ENCODE results near the gene DARS1.

The DARS1 gene

DNA sequence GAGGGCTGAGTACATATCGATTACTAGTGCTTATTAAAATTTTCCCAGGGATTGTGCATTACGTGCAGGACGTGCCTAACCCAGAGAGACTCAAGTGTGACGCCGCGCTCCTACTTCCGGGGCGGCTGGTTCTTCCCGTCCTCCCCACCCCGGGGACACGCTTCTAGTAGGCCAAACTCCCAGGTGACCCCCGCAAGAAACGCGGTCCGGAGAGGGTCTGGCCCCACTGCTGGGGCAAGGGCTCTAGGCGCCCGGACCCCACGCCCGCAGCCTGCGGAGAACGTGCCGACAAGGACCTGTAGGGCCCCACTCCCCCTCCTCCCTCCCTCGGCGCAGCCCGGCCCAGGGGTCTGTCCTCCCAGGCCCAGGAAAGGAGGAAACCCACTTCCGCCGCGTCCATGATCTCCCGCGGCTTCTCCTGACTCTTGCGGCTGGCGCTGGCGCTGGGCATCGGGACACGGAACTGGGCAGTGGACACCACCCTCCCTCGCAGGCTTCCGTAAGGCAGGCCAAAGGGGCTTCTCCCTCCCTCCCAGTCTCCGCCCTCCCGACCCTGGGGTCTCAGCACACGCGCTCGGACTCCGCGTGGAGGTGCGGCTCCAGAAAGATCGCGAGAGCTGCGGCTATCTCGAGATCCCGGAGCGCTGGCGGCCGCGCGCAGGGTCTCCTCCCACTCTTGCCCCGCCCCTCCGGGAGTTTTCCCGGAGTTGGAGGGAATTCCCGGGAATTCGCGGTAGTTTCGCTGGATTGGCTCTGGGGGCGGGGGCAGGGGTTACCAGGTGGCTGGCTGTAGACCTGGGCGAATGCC is at the start of gene DARS1:
TSS of gene DARS1 (minus strand) at position 609 of the 808 bp plus-strand sequence. CDS start at position 451, 158 bp downstream.
- peak; percentile 53 for DNase-seq

DNA sequence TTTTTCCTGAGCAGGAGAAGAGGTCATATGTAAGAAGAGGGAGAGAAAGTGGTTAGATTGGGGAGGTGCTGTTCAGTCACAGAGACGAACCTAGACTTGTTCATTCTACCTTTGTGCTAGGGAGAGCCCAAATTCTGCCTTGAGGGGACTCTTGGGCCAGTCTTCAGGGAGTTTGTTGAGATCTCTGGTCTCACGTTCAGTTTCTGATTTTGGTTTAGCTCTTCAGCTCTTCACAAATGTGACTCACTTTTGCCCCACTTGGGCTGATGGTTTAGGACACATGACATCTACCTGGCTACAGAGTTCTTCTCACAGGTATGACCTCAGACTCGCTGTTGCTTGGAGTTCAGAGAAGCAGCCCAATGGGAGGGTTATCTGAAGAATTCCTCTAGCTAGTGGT is 49.2 kb upstream of the DARS1 start:
- no peak for DNase-seq

DNA sequence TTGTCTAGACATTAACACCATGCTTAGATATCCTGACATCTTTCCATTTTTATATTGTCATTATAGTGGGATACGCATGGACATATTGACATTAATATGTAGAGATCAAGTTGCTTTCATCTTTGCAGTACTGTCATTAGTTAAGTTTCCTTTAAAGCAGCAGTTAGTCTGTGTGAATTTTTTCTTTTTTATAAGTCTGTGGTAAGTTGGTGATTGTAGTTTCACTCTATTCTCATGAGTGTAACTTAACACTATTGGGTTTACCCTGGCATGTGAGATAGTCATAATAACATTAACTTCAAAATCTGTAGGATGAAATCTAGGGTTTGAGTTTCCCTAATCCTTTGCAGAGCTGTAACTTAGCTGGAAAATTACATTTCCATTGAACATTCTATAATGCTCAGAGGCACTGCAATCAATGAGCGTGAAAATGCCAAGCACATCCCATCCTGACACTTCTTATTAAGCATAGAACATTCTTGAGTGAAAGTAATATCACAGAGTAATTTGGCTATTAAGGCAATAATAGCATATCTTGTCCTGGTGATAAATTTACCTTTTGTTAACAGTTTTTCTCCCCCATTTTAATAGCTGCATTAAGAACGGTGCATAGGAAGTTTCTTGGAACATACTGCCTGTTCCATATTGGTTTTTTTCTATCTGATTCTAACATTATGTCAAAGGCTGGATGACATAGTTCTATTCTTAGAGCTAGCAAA is 47.5 kb upstream of the DARS1 start:
- no peak for DNase-seq

DNA sequence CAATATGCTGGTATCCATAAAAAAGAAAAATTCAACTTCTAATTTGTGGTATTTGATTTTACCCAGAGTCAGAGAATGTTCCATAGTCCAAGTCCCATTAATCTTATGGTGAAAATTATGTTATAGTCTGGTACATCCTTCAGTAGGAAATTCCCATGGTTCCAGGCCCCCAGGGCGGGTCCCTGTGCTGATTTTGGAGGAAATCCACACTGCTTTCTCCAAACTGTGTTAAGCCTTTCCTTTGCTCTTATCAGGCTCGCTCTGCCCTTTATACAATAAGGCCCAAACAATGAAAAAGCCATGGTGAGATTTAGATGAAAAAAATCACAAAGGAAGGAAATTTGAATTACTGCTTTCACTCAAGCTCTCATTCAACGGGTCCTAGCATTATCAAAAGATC is 46.8 kb upstream of the DARS1 start:
- DNase-seq, result no peak

DNA sequence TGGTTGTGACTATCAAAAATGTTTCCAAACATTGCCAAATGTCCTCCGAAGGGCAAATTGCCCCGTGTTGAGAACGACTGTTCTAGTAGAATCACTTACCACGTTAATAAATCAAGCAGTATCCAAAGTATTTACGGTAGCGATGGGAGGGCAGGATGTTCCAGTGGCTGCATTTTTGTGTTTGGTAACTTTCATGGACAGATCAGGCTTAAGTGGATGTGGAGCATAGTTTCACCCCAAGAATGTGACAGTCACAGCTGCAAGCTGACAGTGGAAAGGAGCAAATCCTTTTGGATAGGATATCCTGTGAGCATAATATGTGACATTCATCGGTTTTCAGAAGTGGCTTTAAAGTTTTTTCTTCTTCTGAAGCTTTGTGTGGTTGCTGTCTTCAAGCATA is 46.3 kb upstream of the DARS1 start:
- DNase-seq, result no peak

DNA sequence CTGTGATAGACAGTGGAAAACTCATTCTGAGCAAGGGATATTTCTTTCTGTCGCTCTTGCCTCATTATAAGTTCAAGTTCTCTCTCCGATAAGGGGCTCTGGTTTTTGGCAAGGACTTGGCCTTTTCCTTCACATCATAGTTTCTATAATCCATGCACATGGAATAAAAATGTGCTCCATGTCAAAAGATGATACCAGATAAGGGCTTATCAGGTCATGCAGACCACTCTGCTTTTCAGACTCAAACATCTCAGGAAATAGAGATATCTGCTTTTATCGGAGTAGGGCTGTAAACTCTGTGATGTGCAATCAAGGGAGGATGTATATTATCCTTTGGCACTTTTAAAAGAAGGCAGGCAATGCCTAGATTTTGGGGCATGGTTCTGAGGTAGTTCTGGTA is 45.0 kb upstream of the DARS1 start:
- DNase-seq, result no peak

DNA sequence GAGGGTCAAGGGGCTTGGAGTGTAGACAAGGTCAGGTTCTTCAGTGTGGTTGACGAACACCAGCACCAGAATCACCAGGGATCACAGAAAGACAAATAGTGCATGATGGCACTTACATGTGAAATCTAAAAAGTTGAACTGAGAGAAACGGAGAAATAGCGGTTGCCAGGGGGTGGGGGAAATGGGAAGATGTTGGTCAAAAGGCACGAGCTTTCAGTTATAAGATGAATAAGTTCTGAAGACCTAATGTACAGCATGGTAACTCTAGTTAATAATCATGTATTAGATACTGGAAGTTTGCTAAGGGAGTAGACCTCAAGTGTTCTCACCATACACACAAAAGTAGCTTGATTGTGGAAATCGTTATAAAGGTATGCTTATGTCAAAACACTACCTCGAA is 43.7 kb upstream of the DARS1 start:
- no peak for DNase-seq

DNA sequence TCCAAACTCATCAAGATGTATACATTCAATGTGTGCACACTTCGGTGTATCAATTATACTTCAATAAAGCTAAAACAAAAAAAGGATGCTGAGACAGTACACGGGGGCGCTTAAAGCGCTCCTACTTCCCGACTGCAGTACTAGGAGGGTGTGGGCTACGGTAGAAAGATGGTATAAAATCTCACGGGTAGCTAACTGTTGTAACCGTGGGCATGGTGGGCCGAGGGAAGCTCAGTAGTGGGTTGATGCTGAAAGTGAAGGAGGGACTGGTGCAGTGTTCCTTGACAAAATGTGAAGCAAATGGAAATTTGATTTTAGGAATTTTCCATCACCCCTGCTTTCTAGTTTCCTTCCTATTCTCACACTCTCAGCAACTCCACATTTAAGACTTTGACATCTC is 42.6 kb upstream of the DARS1 start:
- no peak for DNase-seq

DNA sequence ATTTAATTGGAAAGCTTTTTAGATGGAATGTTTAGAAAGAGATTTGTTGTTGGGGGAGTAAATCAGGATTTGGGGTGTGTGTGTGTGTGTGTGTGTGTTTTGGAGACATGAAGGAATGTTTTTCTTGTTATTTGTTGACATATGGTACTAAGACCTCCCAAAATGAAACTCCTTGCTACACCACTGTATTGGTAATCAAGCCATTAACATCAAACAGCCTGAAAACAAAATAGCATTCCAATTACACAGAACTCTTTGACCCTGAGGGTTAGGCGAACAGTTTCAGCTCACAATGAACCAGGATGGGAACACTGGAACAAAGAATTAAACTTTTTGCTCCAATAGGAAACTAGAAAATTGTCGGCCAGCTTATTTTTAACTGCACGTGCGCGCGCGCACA is 41.7 kb upstream of the DARS1 start:
- DNase-seq, result no peak

DNA sequence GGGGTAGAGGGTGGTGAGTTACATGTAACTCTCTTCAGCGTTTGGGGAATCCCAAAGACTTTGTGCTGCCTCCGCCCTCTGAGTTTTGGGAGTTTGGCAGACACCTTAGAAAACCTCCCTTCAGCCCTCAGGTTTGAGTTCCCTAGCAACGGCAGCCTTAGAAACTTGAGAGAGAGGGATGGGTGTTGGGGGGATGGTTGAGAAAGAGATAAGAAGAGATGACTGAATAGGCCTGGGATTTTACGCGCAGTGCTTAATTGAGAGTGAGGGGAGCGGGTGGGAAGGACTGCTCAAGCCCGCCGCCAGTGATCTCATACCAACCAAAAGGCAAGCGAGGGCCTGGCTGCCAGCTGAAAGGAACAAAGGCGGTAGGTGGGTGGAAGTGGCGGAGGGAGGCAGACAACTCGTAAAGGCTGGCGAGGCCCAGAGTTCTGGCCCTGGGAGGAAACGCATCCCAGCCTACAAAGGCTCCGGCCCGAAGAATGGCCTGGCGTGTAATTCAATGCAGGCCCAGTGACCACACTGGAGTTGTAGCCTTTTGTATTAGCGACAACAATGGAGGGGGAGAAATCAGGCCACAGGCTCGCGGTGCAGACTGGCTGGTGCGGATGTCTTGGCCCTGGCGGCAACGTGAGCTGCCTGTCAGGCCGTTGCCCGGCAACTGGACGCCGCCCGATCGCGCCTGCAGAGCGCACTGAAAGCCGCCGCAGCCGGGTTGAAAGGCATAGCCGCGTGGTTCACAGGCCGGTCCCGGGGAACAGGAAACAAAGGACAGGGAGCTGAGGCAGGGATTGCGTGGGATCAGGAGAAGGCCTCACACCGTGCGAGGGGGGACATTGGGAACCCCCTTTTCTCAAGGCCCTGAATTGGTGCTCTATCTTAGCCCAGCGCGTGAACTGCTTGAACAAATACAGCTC is 39.9 kb upstream of the DARS1 start:
- DNase-seq, result no peak

DNA sequence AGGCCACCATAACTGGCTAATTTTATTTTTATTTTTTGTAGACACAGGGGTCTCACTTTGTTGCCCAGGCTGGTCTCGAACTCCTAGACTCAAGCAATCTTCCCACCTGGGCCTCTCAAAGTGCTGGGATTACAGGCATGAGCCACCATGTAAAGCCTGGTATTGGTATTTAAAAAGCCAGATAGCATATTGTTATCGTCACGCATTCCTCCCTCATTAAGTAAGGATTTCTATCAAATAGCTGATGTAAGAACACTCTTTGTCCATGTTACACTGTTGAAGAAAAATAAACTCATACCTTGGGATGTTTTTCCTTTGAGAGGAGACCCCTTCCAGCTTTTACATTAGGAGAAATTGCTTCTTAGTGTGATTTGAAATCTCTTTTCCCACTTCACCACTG is 39.2 kb upstream of the DARS1 start:
- no peak for DNase-seq

DNA sequence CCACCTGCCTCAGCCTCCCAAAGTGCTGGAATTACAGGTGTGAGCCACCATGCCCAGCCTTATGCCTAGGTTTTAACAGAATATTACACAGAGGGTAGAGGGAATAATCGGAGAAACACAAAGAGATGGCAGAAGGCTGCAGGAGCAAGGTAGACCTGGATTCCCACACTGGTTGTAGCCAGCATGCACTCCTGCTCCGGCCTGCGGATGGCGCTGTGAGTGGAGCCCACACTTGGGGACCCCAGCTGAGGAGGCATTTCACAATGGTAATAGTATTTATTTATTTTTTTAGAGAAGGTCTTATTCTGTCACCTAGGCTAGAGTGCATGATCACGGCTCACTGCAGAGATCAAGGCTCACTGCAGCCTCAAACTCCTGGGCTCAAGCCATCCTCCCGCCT is 38.8 kb upstream of the DARS1 start:
- DNase-seq, result no peak

DNA sequence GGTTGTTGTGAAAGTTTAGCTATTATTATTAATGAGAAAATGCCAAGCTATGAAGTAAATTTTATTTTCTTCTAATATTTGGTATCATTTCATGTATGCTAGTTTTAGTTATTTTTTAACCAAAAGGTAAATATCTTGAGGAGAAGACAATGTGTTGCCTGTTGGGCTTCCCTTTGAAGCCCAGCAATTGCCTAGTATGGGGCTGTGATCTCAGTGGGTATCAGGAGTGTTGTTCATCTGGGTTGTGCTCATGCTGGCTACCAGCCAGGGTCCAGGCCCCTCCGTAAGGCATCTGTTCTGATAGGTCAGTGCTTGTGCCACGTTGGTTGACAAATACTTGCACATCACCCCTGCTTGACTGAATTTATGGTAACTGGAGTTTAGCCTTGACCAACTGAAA is 38.0 kb upstream of the DARS1 start:
- no peak for DNase-seq

DNA sequence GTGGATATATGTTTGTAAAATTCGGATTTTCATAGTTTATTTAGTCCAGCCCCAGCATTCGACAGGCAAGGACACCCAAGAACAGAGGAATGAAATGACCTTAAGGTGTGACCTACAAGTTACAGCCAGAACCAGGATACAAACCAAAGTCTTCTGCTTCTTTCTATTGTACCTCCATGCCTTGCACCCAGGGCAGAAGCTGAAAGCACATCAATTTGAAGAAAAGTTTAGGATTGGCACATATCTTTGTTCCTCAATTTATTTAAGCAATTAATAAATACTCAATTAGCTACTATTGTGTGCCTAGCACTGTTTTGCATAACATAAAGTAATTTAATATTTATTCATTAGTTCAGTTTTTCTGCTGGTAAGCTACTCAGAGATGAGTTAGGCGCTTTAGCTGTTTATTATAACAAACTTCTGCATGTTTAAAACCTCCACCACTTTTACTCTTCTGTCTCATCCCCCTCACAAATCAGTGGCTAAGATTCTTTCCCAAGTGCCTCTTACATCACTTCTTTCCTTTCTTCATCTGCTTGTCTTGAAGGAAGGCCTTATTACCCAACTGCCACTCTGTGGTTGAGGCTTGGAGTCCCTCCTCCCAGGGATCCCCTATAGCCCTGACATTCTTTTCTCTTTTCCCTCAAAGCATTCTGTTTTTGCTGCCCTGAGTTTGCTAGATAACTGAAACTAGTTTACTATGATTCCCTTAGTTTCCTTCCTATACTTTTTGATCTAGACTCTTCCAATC is 37.1 kb upstream of the DARS1 start:
- DNase-seq, result no peak

DNA sequence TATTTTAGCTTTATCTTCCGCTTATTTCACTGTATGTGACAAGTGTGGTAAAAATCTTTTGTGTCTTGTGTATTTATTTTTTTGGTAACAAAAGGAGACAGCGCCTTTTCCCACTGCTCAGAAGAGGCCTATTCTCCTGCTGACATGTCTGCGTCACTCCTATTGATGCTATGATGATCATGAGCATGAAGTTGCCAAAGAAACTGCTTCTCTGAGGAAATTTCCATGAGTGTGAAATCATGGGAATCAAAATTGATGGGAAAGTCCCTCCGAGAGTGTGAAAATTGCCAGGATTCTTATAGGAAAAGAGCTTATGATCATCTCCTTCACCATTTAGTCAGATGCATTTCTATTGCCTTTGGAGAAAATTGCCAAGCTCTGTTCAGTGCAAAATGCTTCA is 36.5 kb upstream of the DARS1 start:
- no peak for DNase-seq

DNA sequence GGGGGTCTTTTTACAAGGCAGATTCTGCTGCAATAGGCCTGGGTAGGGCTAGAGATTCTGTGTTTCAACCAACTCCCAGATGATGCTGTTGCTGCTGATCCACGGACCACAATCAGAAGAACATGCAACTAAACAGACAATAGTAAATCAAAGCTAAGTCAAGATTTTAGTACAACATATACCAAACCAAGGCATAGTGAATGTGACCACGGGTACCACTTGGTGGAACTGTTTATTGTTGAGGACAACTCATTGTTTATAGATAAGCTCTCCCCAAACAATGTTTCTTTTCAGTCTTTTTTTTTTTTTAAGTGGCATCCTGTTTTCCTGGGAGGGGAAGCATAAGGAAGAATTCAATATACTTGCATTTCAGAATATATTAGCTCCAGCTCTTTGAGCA is 36.0 kb upstream of the DARS1 start:
- DNase-seq, result no peak

DNA sequence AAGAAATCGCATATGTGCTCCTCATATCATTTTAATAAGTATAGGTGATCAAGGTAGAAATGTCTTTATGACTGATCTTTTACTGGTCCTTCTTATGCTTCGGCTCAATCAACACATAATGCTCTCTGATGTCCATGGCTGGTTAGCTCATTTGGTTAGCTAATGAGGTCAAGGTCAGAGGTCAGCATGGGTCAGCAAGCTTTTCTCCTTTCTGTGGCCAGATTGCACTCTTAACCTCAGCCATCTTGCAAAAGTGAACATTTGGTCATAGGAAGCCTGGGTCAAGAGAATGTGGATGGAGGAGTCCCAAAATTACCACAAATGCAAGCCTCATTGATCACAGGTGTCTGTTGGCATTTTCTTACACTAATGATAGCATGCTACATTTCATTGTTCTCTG is 35.4 kb upstream of the DARS1 start:
- no peak for DNase-seq

DNA sequence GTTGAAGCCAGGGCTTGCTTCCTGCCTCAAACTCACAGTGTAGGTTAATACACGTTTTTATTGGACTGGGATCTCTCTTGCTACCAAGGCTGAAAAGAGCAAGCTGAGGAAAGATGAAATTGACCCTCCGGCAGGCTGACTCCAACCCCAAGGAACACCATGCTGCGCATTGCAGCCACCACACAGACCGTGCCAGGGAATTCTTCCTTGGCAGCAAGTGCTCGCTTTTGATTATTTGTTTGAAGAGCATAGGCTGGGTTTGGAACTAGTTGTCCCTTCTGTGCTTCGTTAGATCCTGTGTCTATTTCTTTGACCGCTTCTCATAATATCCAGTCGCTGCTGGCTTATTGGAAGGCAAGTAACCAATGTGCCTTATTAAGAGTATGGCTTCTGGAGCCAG is 34.4 kb upstream of the DARS1 start:
- no peak for DNase-seq

DNA sequence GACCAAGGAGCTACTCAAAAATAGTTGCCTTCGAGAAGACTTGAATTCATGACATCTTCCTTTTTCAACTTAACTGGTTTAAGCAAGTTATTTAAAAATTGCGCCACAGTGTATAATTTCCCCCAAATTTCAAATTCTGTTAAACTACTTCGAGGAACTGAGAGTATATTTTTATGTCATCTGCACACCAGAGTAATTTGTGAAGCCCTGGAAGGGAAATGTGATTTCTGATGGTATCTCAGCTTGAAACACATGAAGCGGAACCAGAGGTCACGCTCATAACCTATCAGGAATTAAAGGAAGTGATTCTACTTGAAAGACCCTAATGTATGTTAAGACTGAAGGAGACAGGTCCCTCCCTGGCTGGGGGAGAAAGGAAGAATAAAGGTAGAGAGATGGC is 33.9 kb upstream of the DARS1 start:
- DNase-seq, result no peak

DNA sequence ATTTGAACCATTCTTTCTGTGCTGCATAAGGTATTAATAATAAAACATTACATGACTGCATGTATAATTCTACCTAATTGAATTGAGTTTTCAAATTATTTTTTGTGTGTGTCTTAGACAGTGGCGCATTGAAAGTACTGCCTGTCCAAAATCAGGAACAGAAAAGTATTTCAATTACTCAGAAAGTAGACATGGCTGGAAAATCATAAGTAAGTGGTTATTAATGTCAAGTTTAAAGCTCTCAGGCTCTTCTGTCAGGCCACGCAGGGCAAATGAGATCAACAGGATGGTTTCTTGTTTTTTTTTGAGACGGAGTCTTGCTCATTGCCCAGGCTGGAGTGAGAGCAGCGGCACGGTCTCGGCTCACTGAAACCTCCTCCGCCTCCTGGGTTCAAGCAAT is 32.4 kb upstream of the DARS1 start:
- no peak for DNase-seq

DNA sequence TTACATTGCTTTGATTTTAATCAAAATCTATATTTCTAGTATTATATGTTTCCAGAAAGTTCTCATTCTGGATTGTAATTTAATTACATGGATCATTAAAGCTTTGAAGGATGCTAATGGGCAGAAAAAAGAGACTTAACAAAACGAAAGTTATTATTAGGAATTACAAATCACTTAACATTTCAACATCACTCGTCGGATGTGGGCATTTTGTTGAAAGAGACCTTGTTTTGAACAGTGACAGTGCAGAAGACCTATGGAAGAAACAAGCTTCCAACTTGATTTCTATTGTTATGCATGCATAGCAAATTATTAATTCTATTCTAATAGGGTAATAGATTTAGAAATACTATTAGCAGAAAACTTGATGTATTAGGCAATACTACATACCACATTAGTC is 31.4 kb upstream of the DARS1 start:
- no peak for DNase-seq

DNA sequence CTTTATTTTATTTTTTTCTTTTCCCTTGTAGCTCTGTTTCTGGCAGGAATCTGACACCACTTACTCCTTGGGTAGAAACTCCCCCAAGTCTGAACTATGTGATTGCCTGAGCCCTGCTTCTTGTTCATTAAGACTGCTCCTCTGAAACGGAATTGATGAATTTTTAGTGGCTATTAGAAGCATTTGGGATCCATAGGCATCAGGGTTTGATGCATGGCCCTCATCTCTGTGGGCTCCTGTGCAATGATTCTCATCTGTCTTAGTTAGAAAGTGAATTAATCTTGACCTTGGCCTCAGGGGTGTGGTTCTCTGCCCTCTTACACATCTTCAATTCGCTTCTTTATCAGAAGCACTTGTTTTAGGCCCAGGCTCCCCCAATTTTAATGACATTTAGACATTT is 31.0 kb upstream of the DARS1 start:
- no peak for DNase-seq

DNA sequence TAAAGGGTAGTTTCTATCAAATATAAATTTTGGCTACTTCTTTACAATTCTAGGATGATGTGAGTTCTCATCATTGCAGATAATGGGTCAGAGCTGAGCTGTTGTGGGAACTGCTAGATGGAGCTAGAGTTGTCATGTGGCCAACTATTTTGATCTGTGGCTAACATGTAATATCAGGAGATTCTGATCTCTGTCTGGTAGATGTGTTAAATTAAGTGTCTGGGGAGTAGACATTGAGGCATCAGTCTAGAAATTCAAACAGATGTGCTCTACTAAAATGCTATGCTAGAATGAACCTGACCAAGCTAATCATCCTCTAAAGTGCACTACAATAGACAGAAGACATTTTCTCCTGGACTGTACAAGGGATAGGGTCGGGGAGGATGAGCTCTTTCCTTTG is 30.3 kb upstream of the DARS1 start:
- no peak for DNase-seq

Data from SHP77 treated with DMSO at 0.1 percent for 48 hours (cell line).